ENCODE results near the gene SCUBE2.

- TF ChIP-seq, protein P1, sequence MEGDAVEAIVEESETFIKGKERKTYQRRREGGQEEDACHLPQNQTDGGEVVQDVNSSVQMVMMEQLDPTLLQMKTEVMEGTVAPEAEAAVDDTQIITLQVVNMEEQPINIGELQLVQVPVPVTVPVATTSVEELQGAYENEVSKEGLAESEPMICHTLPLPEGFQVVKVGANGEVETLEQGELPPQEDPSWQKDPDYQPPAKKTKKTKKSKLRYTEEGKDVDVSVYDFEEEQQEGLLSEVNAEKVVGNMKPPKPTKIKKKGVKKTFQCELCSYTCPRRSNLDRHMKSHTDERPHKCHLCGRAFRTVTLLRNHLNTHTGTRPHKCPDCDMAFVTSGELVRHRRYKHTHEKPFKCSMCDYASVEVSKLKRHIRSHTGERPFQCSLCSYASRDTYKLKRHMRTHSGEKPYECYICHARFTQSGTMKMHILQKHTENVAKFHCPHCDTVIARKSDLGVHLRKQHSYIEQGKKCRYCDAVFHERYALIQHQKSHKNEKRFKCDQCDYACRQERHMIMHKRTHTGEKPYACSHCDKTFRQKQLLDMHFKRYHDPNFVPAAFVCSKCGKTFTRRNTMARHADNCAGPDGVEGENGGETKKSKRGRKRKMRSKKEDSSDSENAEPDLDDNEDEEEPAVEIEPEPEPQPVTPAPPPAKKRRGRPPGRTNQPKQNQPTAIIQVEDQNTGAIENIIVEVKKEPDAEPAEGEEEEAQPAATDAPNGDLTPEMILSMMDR (IDR thresholded peaks at IDR 0.05) = peak; percentile 92
- TF ChIP-seq EZH2 (IDR thresholded peaks at IDR 0.05; ENCODE audit: borderline replicate concordance, insufficient read depth, low read depth, low read length, poor library complexity, severe bottlenecking) = no peak
Observed at GRCh38 chr11:9015677-9016076, 75.7 kb downstream of the SCUBE2 start.
